ENCODE data around the gene CHCHD3.

The CHCHD3 gene

DNA sequence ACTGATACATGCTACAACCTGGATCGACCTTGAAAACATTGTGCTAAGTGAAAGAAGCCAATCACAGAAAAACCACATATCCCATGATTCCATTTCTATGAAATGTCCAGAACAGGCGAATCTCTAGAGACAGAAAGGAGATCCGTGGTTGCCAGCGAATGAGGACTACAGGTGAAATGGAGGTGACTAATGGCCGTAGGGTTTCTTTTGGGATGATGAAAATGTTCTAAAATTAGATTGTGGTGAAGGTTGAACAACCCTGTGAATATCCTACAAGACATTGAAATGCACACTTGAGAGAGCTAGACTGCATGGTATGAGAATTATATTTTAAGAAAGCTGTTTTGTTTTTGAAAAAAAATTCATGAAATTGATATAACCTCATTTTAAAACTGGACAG, 317.1 kb downstream of the CHCHD3 start:
- no peak for DNase-seq

DNA sequence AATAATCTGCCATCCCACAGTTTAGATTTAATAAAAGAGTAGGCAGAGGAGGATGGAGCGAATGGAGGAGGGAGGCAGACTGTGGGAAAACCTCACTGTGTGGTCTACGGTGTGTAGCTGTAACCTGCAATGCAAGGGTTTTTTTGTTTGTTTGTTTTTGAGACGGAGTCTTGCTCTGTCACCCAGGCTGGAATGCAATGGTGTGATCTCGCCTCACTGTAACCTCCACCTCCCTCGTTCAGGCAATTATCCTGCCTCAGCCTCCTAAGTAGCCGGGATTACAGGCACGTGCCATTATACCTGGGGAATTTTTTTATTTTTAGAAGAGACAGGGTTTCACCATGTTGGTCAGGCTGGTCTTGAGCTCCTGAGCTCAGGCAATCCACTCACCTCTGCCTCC, 321.0 kb downstream of the CHCHD3 start:
- DNase-seq = no peak

DNA sequence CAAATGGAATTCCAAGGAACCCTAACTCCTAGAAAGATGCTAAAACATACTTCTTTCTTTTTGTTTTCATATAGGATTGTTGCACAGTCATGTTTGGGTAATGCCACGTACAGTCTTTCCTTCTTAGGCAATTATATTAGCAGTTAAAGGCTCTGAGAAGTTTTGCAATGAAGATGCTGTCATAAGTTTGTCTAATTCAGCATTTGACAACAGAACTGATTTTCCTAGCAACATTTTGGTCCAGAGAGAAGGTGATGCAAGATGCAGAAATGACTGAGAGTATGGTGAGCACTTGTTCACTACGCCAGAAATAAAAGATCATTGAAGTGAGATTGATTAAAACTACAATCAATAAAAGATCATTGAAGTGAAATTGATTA, 321.7 kb downstream of the CHCHD3 start:
- DNase-seq = no peak

DNA sequence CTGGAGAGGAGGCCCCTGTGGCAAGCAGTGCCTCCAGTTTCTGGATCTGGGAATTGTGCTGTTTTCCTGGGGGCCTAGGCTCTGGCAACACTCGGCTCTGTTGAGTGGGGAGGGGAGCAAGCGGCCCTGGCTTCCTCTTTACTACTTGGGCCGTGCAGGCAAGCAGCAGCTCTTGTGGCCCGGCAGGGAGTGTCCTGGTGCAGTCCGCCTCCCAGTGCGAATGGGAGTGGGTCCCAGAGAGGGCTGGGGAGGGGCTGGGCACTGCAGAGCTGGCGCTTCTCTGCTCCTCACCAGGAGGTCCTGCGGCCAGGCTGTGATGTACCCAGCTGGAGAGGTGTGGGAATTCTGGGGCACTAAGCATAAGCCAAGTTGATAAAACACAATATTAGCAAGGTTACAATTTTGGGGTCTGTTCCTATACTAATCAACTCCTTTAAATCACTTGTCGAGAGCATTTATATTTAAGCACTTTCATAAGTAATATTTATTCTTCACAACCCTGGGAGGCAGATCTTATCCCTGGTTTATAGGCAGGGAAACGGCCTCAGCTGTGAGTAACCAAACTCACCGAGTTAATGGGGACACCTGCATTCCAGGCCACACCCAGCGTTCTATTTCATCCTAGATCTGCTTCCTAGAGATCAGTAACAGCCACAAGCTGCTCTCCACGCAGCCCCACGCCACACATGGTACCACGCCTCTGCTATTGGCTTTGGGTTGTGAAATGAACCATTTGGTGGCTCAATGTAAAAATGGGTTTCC, 322.2 kb downstream of the CHCHD3 start:
- no peak for DNase-seq

DNA sequence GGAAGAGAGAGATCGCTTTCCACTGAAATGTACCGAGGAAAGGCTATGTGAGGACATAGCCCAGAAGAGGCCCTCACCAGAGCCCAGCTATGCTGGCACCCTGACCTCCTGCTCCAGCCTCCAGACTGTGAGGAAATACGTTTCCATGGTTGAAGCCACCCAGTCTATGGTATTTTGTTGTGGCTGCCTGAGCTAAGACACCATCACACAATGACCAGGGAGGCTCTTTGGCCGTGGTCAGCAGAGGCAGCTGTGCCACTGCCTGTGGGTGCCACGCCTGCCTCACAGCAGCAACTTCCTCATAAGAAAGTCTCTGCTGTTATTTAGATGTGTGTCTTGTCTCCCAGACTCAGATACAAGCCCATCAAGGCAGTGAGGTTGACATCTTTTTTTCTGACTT, 322.9 kb downstream of the CHCHD3 start:
- DNase-seq = no peak

DNA sequence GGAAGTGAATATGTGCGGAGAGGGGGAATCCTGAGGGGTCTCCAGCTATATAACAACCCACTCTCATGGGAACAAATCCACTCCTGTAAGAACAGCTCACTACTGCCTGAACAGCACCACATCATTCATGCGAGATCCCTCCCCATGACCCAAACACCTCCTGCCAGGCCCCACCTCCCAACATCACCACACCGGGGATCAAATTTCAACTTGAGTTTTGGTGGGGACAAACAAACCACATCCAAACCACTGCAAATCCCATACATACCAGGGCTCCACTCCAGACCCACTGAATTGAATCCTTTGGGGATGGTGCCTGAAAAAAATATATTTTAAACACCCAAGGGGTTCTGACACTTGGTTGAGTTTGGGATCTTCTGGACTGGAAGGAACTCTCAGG, 324.1 kb downstream of the CHCHD3 start:
- no peak for DNase-seq

DNA sequence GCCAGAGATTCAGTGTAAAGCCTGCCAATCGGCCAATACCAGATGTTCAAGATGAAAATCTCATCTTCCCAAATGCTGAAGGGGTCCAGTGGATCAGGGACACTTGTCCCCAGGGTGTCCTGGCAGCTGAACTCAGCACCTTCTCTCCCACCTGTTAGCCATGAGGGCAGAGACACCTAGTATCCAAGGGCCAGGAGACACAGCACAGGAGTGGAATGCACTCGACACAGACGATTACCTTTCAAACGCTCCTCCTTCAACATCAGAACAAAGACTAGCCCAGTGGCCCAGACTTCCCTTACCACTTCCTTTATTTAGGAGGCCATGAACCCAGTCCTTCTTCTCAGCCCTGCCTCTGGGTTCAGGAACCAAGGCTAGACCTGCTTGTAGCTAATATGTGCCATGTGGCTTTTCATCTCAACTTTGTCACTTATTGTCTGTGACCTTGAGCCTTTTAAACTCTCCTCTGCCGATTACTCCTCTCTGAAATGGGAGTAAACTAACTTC, 325.4 kb downstream of the CHCHD3 start:
- DNase-seq = no peak

DNA sequence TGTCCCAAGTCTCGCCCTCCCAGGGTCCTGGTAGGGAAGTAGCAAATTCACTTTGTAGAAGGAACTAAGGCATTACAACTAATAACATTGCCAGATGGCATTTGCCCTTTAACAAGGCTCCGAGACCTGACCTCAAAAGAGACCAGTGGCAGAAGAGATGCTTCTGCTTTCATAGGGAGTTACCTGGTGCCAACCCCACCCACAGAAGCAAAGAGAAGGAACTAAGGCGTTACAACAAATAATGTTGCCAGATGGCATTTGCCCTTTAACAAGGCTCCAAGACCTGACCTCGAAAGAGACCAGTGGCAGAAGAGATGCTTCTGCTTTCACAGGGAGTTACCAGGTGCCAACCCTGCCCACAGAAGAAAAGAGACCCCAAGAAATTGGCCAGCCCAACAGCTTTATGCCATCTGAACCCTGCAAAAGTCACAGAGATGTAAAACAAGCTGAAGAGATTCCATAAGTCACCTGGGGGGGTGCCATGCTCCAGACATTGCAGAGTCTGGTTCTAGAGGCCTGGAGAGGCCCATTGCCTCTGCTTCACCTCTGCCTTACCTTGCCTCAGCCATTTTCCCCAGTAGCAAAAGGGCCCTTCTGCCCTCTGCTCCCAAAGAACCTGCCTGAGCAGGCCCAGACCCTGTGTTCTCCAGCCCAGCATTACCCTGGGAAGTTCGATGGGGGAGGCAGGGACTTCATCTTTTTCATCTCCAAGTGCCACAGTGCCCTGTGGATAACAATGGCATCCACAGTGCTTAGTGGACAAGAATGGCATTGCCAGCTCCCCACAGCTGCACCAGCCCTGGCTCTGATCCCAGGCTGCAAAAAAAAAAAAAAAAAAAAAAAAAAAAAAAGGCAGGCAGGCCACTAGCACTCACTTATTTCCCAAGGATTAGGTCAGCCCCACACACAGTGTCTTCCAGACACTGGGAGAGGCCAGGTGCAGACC, 326.1 kb downstream of the CHCHD3 start:
- DNase-seq = no peak

DNA sequence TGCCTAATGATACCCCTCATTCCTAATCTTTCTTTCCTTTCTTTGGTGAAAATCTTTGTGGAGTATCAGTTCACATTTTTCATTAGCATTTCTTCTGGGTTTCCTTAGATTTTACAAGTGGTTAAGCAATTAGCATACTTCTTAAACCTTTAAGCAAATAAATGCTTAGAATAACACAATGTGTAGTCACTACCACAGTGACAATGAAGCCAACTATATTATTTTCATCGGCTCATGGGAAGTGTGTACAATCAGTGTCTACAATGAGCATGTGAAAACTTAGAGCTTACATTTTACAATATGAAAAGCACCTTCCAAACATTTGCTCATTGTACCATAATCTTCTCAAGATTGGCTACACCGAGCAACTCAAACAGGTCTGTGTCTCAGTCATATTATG, 329.5 kb downstream of the CHCHD3 start:
- no peak for DNase-seq

DNA sequence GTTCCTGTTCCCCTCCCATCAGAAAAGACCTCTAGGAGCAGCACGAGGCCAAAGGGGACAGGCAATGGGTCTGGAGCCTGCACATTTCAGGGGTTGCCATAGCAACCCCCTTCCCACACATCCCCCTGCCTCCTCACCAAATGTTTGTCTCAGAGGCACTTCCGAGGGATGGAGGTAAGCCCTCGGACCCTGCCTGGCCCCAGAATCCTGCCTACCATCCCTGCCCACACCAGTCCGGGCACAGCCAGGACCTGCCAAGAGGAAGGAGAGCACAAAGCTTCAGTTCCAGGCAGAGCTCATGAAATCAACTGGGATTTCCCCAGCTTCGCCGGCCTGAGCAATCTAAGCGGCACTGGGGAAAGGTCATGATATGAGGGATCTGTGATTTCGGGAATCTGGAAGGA, 330.6 kb downstream of the CHCHD3 start:
- no peak for DNase-seq

DNA sequence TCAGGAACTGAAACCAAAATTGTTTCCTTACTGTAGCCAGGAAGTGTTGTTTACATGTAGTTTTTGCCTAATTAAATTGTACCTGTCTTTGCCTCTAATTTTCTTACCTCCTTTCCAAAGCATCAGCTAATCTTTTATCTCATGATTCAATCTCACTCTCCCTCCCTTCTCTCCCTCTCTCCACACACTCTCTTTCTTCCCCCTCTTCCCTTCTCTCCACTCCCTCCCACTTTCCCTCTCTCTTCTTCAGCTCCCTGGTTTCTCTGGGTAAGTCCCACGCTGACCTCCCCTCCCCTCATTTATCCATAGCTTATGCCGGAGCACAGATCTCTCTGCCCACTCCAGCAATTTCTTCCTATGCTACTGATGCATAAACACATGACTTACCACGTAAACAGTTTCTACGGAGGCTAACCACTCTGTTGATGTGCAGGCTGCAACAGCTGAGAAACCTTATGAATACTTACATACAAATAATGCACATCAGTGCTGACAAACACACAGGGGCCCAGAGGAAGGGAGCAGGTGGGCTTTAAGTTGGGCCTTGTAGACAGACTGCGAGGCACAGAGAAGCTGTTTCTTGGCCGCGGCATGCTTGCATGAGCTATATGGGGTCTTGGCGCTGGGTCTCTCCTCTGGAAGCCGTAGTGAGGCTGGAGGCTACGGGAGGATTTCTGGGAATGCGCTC, 331.2 kb downstream of the CHCHD3 start:
- DNase-seq = no peak

DNA sequence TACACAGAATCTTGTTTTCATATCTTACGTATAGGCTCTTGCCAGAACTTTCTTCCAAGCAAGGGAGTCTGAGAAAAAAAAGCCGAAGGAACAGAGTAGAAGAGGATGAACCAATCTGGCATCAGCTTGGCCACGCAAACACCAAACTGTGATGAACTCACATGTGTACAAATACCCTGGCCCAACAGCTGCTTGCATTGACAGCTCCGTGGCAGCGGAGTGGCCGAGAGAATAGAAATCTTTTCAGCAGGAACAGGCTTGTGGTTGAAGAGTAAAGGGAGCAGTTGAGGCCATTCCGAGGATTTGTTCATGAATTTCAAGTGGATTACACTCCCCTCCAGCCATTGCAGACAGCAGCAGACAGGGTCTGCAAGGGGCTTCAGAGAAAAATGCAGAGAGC, 331.8 kb downstream of the CHCHD3 start:
- no peak for DNase-seq

DNA sequence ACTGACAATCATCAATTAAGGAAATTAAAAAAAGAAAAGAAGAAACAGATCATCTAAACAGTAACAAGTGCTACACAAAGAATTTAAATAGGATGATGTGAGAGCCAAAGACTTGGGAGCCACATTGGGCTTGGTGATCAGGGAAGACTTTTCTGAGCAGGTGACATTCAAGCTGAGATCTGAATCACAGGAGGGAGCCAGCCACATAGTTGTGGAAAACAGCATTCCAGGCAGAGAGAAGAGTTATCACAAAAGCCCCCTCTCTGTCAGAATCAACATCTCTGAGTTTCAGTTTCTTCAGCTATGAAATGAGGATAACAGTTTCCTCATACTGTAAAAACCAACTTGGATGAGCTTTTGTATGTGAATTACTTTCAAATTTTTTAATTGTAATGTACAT, 336.4 kb downstream of the CHCHD3 start:
- DNase-seq = no peak

DNA sequence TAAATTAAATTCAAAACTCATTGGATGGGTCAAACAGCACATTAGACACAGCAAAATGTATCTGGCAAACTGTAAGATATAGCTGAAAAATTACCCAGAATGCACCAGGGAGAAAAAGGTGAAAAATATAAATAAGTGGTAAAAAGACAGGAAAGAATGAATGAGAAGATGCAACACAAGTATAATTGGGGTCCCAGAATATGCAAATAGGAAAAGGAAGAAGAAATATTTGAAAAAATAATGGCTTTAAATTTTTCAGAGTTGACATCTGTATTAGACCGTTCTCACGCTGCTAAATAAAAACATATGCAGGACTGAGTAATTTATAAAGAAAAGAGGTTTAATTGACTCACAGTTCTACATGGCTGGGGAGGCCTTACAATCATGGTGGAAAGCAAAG, 337.9 kb downstream of the CHCHD3 start:
- DNase-seq = no peak

DNA sequence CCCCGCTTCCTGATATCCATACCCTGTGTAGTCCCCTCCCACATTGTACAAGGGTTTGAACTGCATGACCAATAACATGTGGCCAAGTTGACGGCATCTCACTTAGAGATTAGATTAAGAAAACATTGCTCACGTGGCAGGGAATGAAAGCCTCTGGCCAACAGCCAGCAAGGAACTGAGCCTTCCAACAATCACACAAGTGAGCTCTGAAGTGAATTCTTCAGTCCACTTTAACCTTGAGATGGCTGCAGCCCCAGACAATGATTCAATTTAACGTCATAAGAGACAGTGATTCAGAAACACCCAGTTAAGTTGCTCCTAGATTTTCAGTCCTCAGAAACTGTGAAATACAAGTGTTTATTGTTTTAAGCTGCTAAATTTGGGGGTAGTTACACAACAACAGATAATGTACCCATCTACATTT, 339.7 kb downstream of the CHCHD3 start:
- DNase-seq = no peak

DNA sequence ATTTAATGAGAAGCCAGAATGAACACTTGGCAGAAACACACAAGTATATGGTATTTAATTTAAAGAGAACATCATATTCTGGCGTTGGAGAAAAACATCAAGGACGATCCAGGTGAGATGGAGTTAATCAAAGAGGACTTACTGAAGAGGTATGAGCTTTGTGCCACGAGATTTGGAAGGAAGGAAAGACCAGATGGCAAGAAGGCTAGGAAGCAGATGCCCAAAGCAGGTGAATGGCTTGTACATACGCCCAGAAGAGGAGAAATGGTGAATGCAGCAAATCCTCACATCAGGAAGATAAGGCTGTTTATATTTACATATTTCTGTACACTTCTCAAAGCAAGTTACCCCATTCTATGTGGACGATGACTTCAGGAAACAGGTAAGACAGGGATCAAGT, 341.7 kb downstream of the CHCHD3 start:
- DNase-seq = no peak

DNA sequence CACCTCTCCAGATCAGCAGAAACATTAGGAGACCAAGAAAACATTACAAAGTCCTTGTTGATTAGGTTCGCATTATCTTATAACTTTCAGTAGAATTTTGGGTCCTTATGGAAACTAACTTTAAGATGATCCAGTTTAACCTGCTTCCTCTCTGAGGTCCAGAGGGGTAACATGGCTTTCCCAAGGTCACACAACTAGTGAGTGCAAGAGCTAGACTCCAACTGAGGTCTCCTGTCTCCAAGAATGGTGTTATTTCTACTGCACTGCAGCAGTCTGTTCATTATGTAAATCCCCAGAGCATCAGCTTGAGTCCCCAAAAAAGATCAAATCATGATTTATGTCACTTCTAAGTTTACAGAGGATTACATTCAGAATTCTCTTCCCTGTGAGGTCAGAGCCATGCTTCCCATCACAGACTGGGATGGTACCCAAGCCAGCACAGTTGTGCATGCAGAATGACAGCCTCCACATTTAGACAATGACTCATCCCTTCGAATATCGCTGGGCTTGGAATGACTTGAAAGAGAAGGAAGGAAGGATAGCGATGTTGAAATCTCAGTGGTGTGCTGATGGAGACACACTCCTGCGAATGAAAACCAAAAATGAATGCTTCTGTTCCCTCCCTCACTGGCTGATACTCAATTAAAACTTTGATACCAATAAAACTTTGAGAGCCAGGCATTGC, 342.5 kb downstream of the CHCHD3 start:
- DNase-seq = no peak

DNA sequence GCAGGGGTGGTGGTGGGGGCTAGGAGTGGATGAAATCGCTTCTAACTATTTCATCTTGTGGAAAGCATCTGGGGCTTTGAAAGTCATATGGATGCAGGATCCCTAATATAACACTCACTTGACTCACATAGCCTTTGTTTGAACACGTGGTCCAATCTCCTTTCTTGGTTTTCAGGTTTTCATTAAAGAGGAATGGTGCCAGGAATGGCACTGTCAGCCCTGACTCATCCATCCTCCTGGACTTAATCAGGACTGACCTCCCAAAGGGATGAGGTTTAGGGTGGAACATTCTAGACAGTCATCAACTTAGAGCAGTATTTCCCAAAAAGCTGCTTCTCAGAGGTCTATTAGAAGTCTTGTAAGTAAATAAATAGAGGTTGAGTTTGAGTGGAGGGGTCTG, 343.6 kb downstream of the CHCHD3 start:
- DNase-seq = no peak

DNA sequence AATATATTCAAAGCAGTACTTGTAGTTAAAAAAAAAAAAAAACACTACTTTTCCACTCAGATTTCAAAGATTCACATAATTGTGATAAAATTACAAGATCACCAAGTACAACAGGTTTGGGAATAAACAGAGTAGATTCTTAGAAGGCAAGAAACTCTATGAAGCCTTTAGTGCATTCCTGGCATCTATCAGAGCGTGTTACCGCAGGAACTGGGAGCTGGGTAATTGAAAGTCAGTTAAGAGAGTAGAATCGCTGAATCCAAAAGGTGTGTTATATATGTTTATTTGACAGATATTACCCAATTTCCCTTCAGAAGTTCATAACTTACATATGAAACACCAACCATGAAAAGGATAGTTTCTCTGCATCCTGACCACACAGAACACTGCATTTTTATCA, 346.4 kb downstream of the CHCHD3 start:
- DNase-seq = no peak
